Stimulated activated CD4-positive, alpha-beta T cell treated with anti-CD3 and anti-CD28 coated beads, Interleukin-4, amount 100 ng/mL, for 48 hours (primary cell): Measurements from ENCODE around the gene RAB1B.

ENCODE experiments used
- DNase-seq, 2 donors: peaks; one replicate each; pipeline ENCODE4 v3.0.0-alpha.2; 2020; ENCODE audit warnings: low read depth in 2 of 2

The RAB1B gene

DNA sequence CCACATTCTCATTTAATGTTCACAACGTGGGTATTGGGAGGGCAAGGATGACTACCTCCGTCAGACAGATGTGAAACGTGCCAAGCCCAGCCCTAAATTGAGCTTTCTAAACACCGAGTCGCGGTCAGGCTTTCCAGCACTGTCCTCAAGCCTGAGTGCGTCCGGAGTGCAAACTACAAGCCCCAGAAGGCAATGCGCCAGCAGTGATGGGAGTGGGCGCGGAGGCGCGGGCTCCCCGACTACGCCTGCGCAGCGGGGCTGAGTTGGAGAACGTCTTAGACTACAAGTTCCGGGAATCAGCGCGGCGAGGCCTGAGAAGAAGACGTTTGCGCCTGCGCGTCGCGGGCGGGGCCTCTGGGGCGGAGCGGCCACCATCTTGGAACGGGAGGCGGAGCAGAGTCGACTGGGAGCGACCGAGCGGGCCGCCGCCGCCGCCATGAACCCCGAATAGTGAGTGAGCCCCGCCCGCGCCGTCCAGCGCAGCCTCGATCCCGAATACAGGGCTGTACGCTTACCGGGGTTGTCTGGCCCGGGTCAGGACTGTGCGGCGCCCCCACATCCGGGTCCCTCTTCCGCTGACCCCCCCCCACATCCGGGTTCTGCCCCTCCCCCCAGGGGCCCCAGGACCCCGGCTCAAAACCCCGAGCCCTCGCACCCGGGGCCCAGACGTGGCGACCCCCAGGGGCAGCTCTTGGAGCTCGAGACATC is at the start of gene RAB1B:
Gene RAB1B, plus strand, starts transcription at position 396 of the 708 bp plus-strand sequence. Its CDS starts 41 bp downstream, at position 437.
- peak; percentile 99 for DNase-seq

GRCh38 chr11:66218846-66219620 is 49.4 kb upstream of the RAB1B start:
- no peak for DNase-seq

GRCh38 chr11:66219846-66220565 is 48.4 kb upstream of the RAB1B start:
- DNase-seq, result no peak

- DNase-seq, result no peak
Measured at GRCh38 chr11:66220566-66220935, 47.9 kb upstream of the RAB1B start.

DNA sequence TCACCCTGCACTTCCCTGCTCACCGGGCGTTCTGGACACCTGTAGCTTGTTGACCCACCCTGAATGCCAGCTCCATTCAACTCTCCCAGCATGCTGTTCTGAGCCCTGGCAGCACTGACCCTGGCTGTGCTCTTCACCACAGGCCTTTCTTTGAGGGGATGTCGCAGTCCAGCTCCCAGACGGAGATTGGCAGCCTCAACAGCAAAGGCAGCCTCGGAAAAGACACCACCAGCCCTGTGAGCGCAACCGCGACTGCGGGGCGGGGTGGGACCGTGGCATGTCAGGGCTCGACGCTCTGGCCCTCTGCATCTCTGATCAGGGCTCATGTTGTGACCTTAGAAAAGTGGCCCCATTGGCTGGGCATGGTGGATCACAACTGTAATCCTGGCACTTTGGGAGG is 47.4 kb upstream of the RAB1B start:
- DNase-seq, result no peak

- DNase-seq, result no peak
Measured at GRCh38 chr11:66221726-66222236, 46.7 kb upstream of the RAB1B start.

- peak; percentile 85 to 88 for DNase-seq
Measured at GRCh38 chr11:66222358-66223149, 45.9 kb upstream of the RAB1B start.

GRCh38 chr11:66224226-66224855 is 44.1 kb upstream of the RAB1B start:
- DNase-seq, result no peak

GRCh38 chr11:66225066-66225465 is 43.4 kb upstream of the RAB1B start:
- no peak for DNase-seq

GRCh38 chr11:66226101-66226500 is 42.3 kb upstream of the RAB1B start:
- no peak for DNase-seq

DNA sequence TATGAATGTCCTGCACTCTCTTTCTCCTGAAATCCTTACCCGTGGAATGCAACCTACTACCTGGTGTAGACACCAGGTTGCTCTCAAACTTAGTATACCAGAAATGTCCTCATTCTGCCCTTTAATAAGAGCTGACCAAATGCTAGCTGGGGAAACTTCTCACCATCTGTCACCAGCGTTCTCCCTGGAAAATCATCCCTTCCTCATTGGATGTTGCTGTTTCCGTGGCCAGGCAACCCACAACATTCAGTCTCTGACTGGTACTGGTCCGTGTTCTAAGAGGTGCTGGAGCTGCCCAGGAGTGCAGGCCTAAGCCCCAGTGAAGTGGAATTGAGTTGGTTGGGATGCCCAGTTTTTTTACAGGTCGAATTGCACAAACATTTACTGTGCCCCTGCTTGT is 40.7 kb upstream of the RAB1B start:
- no peak for DNase-seq

GRCh38 chr11:66228521-66228920 is 39.9 kb upstream of the RAB1B start:
- no peak for DNase-seq

- no peak for DNase-seq
Measured at GRCh38 chr11:66230156-66230555, 38.3 kb upstream of the RAB1B start.

DNA sequence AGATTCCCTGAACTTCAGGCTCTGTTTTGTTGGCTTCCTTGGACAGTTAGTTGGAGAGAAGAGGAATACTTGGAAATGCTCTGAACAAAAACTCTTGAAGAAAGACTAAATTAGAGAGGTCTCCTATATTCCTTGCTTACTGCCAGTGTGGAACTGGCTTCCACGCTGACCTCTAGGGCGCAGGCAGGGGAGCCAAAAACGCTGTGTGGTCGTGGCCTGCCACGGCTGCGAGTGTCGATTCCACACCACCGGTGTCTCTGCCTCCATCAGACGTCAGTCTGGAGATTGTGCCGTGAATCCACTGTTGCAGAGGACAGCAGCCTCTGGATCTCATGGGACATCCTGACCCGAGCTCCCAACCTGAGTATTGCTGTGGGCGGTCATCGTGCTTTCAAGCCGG is 37.5 kb upstream of the RAB1B start:
- DNase-seq, result no peak

DNA sequence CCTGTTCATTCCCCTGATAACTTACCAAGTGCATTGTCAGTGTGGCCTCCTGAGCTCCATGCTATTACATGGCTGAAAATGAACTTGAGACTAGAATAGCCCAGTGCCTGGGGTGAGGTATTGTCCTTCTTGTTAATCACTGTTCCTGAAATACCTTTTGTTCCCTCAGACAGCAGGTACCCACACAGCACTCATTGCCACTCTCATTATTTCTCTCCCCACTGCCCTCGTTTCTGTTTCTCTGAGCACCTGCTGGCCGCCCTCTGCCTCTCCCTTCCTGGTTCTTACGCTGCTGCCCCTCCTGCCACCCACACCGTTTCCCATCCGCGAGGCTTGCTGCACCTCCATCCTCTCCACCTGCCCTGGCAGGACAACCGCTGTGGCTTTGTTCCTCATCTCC is 36.9 kb upstream of the RAB1B start:
- DNase-seq, result no peak

DNA sequence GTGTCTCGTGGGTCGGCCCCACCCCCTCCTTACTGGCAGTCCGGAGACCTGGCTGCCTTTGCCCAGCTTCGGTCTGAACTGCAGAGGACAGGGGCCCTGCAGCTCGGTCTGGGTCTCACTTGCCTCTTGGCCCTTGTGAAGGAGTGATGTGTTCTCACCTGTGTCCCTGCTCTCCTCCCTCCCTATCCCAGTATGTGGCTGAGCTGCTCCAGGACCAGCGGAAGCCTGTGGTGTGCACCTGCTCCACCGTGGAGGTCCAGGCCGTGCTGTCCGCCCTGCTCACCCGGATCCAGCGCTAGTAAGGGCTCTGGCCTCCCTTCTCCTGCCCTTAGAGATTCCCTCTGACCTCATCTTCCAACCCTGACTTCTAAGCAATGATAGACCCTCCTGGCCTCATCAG is 35.7 kb upstream of the RAB1B start:
- DNase-seq, result no peak

- no peak for DNase-seq
Measured at GRCh38 chr11:66233301-66233700, 35.1 kb upstream of the RAB1B start.

- no peak for DNase-seq
Measured at GRCh38 chr11:66235141-66235540, 33.3 kb upstream of the RAB1B start.

DNA sequence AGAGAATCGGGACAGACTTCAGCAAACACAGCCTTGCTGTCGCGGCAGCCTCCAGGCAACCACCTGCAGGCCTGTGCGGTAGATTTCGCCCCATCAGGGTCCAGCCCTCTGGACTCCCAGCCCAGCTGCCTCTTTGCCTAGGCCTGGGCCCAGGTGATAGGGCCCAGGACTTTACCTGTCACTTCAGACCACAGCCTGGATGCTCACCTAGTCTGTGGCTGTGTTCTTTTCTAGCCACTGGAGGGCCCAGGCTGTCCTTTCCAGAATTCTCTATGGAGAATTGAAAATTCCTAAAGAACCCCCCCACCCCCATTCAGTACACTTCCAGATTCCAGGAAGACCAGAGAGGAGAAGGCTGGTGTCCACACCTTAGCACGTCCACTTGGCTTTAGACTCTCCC is 30.6 kb upstream of the RAB1B start:
- DNase-seq, result no peak

- DNase-seq, result no peak
Measured at GRCh38 chr11:66238786-66239413, 29.5 kb upstream of the RAB1B start.

DNA sequence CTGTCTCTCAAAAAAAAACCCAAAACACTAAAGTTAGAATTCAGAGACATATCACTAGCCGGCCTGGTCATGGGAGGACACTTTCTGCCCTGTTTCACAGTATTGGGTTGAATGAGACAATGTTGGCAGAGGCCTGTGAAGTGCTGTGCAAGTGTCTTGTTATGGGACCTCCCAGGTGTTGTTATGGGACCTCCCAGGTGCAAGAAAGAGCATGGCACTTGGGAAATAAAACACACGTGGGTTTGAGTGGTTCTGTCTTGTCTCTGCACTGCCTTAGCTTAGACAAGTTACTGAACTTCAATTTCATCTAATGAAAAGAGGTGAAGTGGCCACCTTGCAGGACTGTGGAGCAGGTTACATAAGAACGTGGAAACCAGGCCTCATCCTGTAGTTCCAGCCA is 28.9 kb upstream of the RAB1B start:
- DNase-seq, result no peak
